K562 (cell line): Measurements from ENCODE around the gene PCSK6.

ENCODE experiments used
- ARID4B ChIP-seq: sonication (generic); formaldehyde crosslinking; IDR thresholded peaks from 2 replicates; pipeline ENCODE4 v1.8.0; 2022; ENCODE audit warnings: mild to moderate bottlenecking, missing genetic modification reagents
- CBX5 ChIP-seq: IDR thresholded peaks from 2 replicates; pipeline ENCODE4 v1.6.1; 2014; ENCODE audit warnings: low read depth, borderline replicate concordance
- CTCF ChIP-seq, 3 experiments: IDR thresholded peaks in 2 of 3; conservative IDR thresholded peaks in 1 of 3; 2 replicates each; pipeline ENCODE4 v1.5.1; 2011 to 2012; ENCODE audit warnings: low read length in 3 of 3, mild to moderate bottlenecking in 3 of 3, control low read depth in 2 of 3, improper control_type of control experiment in 1 of 3, inconsistent platforms in 1 of 3, low read depth in 1 of 3, mixed read lengths in 1 of 3, moderate library complexity in 1 of 3; ENCODE audit not compliant: insufficient read depth in 2 of 3
- EP300 ChIP-seq: IDR thresholded peaks from 2 replicates; pipeline ENCODE4 v1.6.1; 2012; ENCODE audit warnings: low read length, improper control_type of control experiment
- KDM1A ChIP-seq, 2 experiments: fragments of 450-650 bp; IDR thresholded peaks; 2 replicates each; pipeline ENCODE4 v1.6.1; 2016; ENCODE audit warnings: mild to moderate bottlenecking in 2 of 2
- NCOA1 ChIP-seq: fragments of 450-650 bp; IDR thresholded peaks from 2 replicates; pipeline ENCODE4 v1.6.1; 2016; ENCODE audit warnings: low read depth
- NFE2L1 ChIP-seq: fragments of 450-650 bp; IDR thresholded peaks from 2 replicates; pipeline ENCODE4 v1.6.1; 2016; ENCODE audit warnings: missing genetic modification characterization, low read depth, mild to moderate bottlenecking, missing compliant biosample characterization, moderate library complexity, borderline replicate concordance
- PBX2 ChIP-seq, 2 experiments: IDR thresholded peaks in 1 of 2; conservative IDR thresholded peaks in 1 of 2; 2 replicates each; pipeline ENCODE4 v1.6.1; 2016; ENCODE audit warnings: low read depth in 2 of 2, mild to moderate bottlenecking in 1 of 2, missing compliant biosample characterization in 1 of 2, missing genetic modification characterization in 1 of 2, moderate library complexity in 1 of 2
- SMARCA5 ChIP-seq: fragments of 450-650 bp; IDR thresholded peaks from 2 replicates; pipeline ENCODE4 v1.6.1; 2016
- ZNF274 ChIP-seq: IDR thresholded peaks from 2 replicates; pipeline ENCODE4 v1.6.1; 2011; ENCODE audit warnings: low read depth, mild to moderate bottlenecking, low read length, moderate library complexity, borderline replicate concordance
- ZNF589 ChIP-seq: fragments of 200-800 bp; sonication (Bioruptor generic); IDR thresholded peaks from 2 replicates; pipeline ENCODE4 v1.6.1; 2016; ENCODE audit warnings: low read depth, missing genetic modification characterization, missing compliant biosample characterization

- no peak for TF ChIP-seq CTCF (IDR thresholded peaks at IDR 0.05 in 2 of 3, conservative IDR thresholded peaks at IDR 0.05 in 1 of 3; ENCODE audit: insufficient read depth in 2 of 3, low read depth in 1 of 3, low read length in 3 of 3)
- no peak for TF ChIP-seq PBX2 (CRISPR knock-in tag; IDR thresholded peaks at IDR 0.05; ENCODE audit: low read depth)
- no peak for TF ChIP-seq PBX2 (tag; conservative IDR thresholded peaks at IDR 0.05; ENCODE audit: low read depth)
- no peak for TF ChIP-seq NFE2L1 (tag)
- TF ChIP-seq ARID4B (CRISPR knock-in tag) = no peak
- no peak for TF ChIP-seq CBX5
- no peak for TF ChIP-seq ZNF274
- no peak for TF ChIP-seq KDM1A (IDR thresholded peaks at IDR 0.05)
- TF ChIP-seq EP300 = no peak
- TF ChIP-seq ZNF589 (CRISPR knock-in tag) = no peak
- TF ChIP-seq NCOA1 = no peak
- no peak for TF ChIP-seq SMARCA5
Measured at GRCh38 chr15:101522621-101523559, 33.4 kb upstream of the PCSK6 start.
